ENCODE measurements around the gene GGCT. TPM values are rescaled to one million over a fixed set of nuclear protein-coding genes. Genes with fewer than 3 reads are reported as not detected.

GGCT gene
- 23.9 TPM for total RNA-seq

DNA sequence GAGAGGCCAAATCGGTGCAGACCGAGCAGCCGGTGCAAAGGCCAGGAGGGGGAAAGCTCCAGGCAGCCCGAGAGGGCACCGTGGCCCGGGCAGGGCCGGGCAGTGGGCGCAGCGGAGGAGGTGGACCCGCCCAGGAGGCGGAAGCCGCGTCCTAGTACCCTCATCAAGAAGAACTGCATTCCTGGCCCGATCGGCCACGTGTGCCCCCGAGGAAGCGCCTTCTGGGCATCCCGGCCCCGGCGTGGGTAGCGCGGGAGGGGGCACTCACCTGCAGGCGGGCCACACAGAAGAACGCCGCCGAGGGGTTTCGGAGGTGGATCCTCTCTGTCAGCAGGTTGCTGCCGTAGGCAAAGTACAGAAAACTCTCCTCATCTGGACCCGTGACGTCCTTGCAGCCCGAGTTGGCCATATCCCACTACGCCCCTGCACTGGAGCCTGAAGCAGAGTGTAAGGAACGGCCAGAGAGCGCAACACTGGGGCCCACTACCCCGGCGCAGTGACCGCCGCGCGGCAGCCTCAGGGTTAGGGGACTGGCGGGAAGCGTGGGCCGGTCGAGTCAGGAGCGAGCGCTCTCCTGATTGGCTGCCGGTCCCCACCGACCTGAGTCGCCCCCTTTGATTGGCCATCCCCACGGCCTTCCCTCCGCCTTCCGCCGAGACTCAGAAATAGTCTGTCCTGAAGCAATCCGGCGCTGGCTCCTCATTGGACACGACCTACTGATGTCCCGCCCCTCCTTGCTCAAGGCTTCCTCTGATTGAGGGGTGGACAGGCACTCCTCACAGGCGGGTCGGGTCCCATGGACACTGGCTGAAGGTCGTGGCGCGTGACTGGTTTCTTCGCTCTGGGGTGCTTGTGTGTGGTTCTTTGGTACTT, at the start of gene GGCT:
Gene GGCT (minus strand): TSS at position 529 of the 873 bp plus-strand sequence. CDS start 120 bp downstream, at position 409.

DNA sequence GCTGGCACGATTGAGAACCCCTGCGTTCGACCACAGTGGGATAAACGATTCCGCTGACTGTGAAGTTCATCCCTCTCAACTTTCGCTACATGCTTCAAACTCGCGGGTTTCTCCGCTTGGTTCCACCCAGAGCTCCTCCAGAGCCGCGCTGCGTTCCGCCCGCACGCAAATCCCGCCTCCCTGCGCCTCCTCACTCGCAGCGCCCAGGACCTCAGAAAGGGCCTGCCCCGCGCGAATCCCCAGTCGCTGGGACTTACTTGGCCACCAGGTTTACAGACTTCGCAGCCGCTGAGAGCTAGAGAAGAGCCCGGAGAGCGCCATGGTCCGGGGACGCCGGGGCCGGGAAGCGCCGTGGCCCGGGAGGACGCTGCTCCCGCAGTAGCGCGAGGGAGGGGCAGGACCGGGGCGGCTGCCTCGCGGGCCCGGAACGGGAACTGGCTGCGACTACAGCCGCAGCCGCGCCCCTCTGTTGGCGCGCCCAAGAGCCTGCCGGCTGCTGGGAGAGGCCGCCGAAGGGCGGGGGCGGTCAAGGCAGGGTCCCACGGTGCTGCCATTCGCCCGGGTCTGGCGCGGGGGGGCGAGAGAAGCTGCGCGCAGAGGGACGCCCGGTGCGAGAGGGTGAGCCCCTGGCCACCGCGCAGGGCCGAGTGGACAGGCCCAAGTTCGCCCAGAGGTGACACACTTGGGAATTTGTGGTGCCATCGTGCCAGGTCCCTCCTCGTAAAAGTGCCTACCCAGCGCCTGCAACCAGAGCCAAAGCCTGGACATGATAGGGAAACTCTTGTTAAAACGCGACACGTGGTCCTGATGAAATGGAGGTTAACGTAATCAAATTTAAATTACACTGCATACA, 26.1 kb downstream of the GGCT start, which contains the start of gene NOD1:
Gene NOD1 (minus strand): TSS at position 436 of the 853 bp plus-strand sequence. CDS start 21,863 bp downstream, outside the sequence.

Other genes with a start within 250 kb of the GGCT start
- gene ZNRF2, start 220.2 kb downstream of the GGCT start, total RNA-seq: 32.9 TPM
- gene NOD1, start 26.0 kb downstream of the GGCT start, total RNA-seq: 15.2 TPM
- gene GARS1, start 90.0 kb upstream of the GGCT start, total RNA-seq: 67.3 TPM
- 0.64 TPM for gene CRHR2, start 177.6 kb upstream of the GGCT start, total RNA-seq
- gene INMT, start 247.3 kb upstream of the GGCT start, total RNA-seq: 9.5 TPM

Data from metanephros (tissue), 1 donor.